Activated CD4-positive, alpha-beta T cell treated with anti-CD3 and anti-CD28 coated beads, Interleukin-2, amount 50 U/mL, for 48 hours (primary cell): ENCODE results near the gene DEFB131B.
"Not testable (repeated sequence)": the region's sequence is repeated elsewhere in the genome, so short reads cannot be mapped to it uniquely, and the experiment has no call there.

Source experiments
- DNase-seq, 2 experiments: peaks; one replicate each; pipeline ENCODE4 v3.0.0-alpha.2; 2020

Gene DEFB131B

GRCh38 chr11:71911986-71912340, 33.7 kb downstream of the DEFB131B start:
- DNase-seq: not testable (repeated sequence)

- no peak for DNase-seq
These were observed 35.7 kb downstream of the DEFB131B start for GRCh38 chr11:71913756-71914526.

- DNase-seq: peak in 1 of 2 experiments; percentile 12
These were observed 36.5 kb downstream of the DEFB131B start for GRCh38 chr11:71914617-71915189.

- no peak for DNase-seq
These were observed 39.4 kb downstream of the DEFB131B start for GRCh38 chr11:71917646-71918140.

GRCh38 chr11:71927820-71928736, 49.8 kb downstream of the DEFB131B start, which contains the start of gene XNDC1N:
TSS of gene XNDC1N (minus strand) at chr11:71928594. CDS start at chr11:71923353, 5,241 bp downstream.
- DNase-seq: peak; percentile 67 to 74

- peak; percentile 99 for DNase-seq
These were observed 50.6 kb downstream of the DEFB131B start, which contains the start of gene RNF121 for GRCh38 chr11:71928737-71929443. TSS of gene RNF121 (plus strand) at chr11:71929046. CDS start at chr11:71929062, 16 bp downstream.

- no peak for DNase-seq
These were observed 51.2 kb downstream of the DEFB131B start for GRCh38 chr11:71929491-71929890.

- DNase-seq: peak; percentile 48 to 49
These were observed 52.4 kb downstream of the DEFB131B start for GRCh38 chr11:71930556-71931244.

- DNase-seq: no peak
These were observed 53.0 kb downstream of the DEFB131B start for GRCh38 chr11:71931245-71931602.

GRCh38 chr11:71933141-71933933, 55.1 kb downstream of the DEFB131B start:
- DNase-seq: no peak
